HFFc6 (cell line): Measurements from ENCODE around the gene PCDHGA8. TPM values are rescaled to one million over a fixed set of nuclear protein-coding genes. Genes with fewer than 3 reads are reported as not detected.
"Not testable (repeated sequence)": the region's sequence is repeated elsewhere in the genome, so short reads cannot be mapped to it uniquely, and the experiment has no call there.

Experiments
- DNase-seq: peaks from one replicate; pipeline ENCODE4 v3.0.0-alpha.2; 2018
- H3K27ac Mint-ChIP-seq: 2 replicates; pipeline ENCODE4 v1.8.0; 2020; ENCODE audit warnings: mild to moderate bottlenecking, mixed read lengths
- H3K27me3 Mint-ChIP-seq: 2 replicates; pipeline ENCODE4 v1.8.0; 2021; ENCODE audit warnings: mild to moderate bottlenecking, moderate library complexity, mixed read lengths; ENCODE audit not compliant: insufficient read depth
- H3K36me3 Mint-ChIP-seq: 2 replicates; pipeline ENCODE4 v1.8.0; 2021; ENCODE audit warnings: low read depth, mixed read lengths
- H3K4me1 Mint-ChIP-seq: 2 replicates; pipeline ENCODE4 v1.8.0; 2020; ENCODE audit warnings: low read depth, mixed read lengths
- H3K4me3 Mint-ChIP-seq: 2 replicates; pipeline ENCODE4 v1.8.0; 2020; ENCODE audit warnings: mild to moderate bottlenecking, moderate library complexity, mixed read lengths
- H3K9me3 Mint-ChIP-seq: 2 replicates; pipeline ENCODE4 v1.8.0; 2020; ENCODE audit warnings: mild to moderate bottlenecking, mixed read lengths
- CTCF ChIP-seq: fragments of 200-600 bp; sonication (generic); IDR thresholded peaks from 2 replicates; pipeline ENCODE4 v1.5.0; 2021; ENCODE audit warnings: antibody characterized with exemption, mild to moderate bottlenecking
- total RNA-seq, 6 experiments: library from RNA; stranded (reverse); fragmentation: NEBNext Ultra II Directional; extraction: Animal tissue kit (Norgen Biotek cat#: 25700); gene quantifications; 2 replicates in 1 of 6; 3 replicates in 5 of 6; pipeline ENCODE4 v1.2.3, GENCODE V29; 2021

The PCDHGA8 gene
- total RNA-seq, 6 experiments from 2014 or later, result 0.52 to 1.0 (median 0.90) TPM

DNA sequence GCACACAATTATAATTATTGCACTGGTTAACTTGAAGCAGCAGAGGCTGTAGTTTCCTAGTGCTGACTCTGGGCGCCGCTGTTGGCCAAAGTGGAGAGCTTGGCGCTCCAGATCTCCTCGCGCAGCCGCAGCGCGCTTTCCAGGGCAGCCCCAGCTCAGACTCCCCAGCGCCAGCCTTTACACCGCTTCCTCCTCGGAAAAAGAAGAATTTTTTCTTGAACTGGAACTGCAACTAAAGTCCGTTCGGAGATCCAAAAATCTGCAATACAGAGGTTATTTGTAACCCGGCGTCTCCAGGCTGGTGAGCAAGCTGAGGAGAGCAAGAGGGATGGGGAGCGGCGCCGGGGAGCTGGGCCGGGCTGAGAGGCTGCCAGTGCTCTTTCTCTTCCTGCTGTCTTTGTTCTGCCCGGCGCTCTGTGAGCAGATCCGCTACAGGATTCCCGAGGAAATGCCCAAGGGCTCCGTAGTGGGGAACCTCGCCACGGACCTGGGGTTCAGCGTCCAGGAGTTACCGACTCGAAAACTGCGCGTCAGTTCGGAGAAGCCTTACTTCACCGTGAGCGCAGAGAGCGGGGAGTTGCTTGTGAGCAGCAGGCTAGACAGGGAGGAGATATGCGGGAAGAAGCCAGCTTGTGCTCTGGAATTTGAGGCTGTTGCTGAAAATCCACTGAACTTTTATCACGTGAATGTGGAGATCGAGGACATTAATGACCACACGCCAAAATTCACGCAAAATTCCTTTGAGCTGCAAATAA, 4.7 kb upstream of the PCDHGA8 start, which contains the start of gene PCDHGB4:
Gene PCDHGB4, plus strand, starts transcription at position 142 of the 755 bp plus-strand sequence. Its CDS starts 187 bp downstream, at position 329.
- Mint-ChIP-seq H3K4me3 (peak within 1 kb of the TSS; percentile 79), H3K36me3 (peaks cover 58% of the 10 kb centered on the region), H3K9me3 (peaks cover 76% of the 10 kb centered on the region), H3K4me1 (peaks cover 26% of the 10 kb centered on the region)
- TF ChIP-seq CTCF, result peak; percentile 57
- DNase-seq, H3K27ac Mint-ChIP-seq, H3K27me3 Mint-ChIP-seq: not testable (repeated sequence)

DNA sequence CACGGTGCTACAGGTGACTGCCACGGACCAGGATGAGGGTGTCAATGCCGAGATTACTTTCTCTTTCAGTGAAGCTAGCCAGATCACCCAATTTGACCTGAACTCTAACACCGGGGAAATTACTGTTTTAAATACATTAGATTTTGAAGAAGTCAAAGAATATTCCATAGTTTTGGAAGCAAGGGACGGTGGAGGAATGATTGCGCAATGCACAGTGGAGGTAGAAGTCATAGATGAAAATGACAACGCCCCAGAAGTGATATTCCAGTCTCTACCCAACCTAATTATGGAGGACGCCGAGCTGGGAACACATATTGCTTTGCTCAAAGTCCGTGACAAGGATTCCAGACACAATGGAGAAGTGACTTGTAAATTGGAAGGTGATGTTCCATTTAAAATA, 3.8 kb upstream of the PCDHGA8 start:
- DNase-seq, result no peak
- Mint-ChIP-seq H3K36me3 (peaks cover 57% of the 10 kb centered on the region), H3K27me3 (no peaks in the 10 kb centered on the region; the same call in 1 of the 2 replicates), H3K27ac (no peak overlapping the region), H3K4me1 (peaks cover 21% of the 10 kb centered on the region), H3K4me3 (peak overlapping the region; percentile 67; the same call in 1 of the 2 replicates), H3K9me3 (peaks cover 73% of the 10 kb centered on the region)
- TF ChIP-seq CTCF, result no peak

DNA sequence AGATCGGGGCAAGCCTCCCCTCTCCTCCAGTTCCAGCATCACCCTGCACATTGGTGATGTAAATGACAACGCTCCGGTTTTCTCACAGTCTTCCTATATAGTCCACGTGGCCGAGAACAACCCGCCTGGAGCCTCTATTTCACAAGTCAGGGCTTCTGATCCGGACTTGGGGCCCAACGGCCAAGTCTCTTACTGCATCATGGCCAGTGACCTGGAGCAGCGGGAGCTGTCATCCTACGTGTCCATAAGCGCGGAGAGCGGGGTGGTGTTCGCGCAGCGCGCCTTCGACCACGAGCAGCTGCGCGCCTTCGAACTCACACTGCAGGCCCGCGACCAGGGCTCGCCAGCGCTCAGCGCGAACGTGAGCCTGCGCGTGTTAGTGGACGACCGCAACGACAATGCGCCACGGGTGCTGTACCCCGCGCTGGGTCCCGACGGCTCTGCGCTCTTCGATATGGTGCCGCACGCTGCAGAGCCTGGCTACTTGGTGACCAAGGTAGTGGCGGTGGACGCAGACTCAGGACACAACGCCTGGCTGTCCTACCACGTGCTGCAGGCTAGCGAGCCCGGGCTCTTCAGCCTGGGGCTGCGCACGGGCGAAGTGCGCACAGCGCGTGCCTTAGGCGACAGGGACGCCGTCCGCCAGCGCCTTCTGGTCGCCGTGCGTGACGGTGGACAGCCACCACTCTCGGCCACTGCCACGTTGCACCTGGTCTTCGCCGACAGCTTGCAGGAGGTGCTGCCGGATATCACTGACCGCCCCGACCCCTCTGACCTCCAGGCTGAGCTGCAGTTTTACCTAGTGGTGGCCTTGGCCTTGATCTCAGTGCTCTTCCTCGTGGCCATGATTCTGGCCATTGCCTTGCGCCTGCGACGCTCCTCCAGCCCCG, 3.0 kb upstream of the PCDHGA8 start:
- Mint-ChIP-seq H3K9me3 (peaks cover 73% of the 10 kb centered on the region), H3K27ac (no peak overlapping the region), H3K36me3 (peaks cover 59% of the 10 kb centered on the region), H3K4me1 (peaks cover 21% of the 10 kb centered on the region), H3K27me3 (no peaks in the 10 kb centered on the region; the same call in 1 of the 2 replicates), H3K4me3 (peak overlapping the region; percentile 51; the same call in 1 of the 2 replicates)
- no peak for TF ChIP-seq CTCF
- DNase-seq, result no peak

DNA sequence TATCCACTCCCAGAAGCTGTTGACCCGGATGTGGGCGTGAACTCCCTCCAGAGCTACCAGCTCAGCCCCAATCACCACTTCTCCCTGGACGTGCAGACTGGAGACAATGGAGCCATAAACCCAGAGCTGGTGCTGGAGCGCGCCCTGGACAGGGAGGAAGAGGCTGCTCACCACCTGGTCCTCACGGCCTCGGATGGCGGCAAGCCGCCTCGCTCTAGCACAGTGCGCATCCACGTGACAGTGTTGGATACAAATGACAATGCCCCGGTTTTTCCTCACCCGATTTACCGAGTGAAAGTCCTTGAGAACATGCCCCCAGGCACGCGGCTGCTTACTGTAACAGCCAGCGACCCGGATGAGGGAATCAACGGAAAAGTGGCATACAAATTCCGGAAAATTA, 834 bp downstream of the PCDHGA8 start:
- Mint-ChIP-seq H3K9me3 (peaks cover 65% of the 10 kb centered on the region), H3K4me3 (no peak overlapping the region), H3K27ac (no peak overlapping the region), H3K36me3 (peaks cover 46% of the 10 kb centered on the region), H3K27me3 (no peaks in the 10 kb centered on the region; the same call in 1 of the 2 replicates), H3K4me1 (peaks cover 13% of the 10 kb centered on the region)
- no peak for TF ChIP-seq CTCF
- no peak for DNase-seq

DNA sequence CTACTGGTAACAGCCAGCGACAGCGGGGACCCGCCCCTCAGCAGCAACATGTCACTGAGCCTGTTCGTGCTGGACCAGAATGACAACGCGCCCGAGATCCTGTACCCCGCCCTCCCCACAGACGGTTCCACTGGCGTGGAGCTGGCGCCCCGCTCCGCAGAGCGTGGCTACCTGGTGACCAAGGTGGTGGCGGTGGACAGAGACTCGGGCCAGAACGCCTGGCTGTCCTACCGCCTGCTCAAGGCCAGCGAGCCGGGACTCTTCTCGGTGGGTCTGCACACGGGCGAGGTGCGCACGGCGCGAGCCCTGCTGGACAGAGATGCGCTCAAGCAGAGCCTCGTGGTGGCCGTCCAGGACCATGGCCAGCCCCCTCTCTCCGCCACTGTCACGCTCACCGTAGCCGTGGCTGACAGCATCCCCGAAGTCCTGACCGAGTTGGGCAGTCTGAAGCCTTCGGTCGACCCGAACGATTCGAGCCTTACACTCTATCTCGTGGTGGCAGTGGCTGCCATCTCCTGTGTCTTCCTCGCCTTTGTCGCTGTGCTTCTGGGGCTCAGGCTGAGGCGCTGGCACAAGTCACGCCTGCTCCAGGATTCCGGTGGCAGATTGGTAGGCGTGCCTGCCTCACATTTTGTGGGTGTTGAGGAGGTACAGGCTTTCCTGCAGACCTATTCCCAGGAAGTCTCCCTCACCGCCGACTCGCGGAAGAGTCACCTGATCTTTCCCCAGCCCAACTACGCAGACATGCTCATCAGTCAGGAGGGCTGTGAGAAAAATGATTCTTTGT, 2.2 kb downstream of the PCDHGA8 start:
- not testable (repeated sequence) for H3K27me3 Mint-ChIP-seq, H3K4me3 Mint-ChIP-seq, DNase-seq, H3K4me1 Mint-ChIP-seq, H3K27ac Mint-ChIP-seq
- peaks cover 65% of the 10 kb centered on the region for H3K9me3 Mint-ChIP-seq
- peaks cover 47% of the 10 kb centered on the region for H3K36me3 Mint-ChIP-seq
